ENCODE results near the gene ARHGAP6. TPM values are rescaled to one million over a fixed set of nuclear protein-coding genes. Genes with fewer than 3 reads are reported as not detected.

The ARHGAP6 gene
- total RNA-seq, 2 experiments from 2014 or later, result not detected

- ChIA-PET CTCF (no interaction called here), POLR2A (no interaction called here)
- H3K4me3 Mint-ChIP-seq, result no peak overlapping the region
- TF ChIP-seq, protein P1, sequence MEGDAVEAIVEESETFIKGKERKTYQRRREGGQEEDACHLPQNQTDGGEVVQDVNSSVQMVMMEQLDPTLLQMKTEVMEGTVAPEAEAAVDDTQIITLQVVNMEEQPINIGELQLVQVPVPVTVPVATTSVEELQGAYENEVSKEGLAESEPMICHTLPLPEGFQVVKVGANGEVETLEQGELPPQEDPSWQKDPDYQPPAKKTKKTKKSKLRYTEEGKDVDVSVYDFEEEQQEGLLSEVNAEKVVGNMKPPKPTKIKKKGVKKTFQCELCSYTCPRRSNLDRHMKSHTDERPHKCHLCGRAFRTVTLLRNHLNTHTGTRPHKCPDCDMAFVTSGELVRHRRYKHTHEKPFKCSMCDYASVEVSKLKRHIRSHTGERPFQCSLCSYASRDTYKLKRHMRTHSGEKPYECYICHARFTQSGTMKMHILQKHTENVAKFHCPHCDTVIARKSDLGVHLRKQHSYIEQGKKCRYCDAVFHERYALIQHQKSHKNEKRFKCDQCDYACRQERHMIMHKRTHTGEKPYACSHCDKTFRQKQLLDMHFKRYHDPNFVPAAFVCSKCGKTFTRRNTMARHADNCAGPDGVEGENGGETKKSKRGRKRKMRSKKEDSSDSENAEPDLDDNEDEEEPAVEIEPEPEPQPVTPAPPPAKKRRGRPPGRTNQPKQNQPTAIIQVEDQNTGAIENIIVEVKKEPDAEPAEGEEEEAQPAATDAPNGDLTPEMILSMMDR (IDR thresholded peaks at IDR 0.05), result no peak
- no peaks in the 10 kb centered on the region for H3K4me1 Mint-ChIP-seq (ENCODE audit: low read depth)
- ATAC-seq, result no peak
- no peaks in the 10 kb centered on the region for H3K36me3 Mint-ChIP-seq (ENCODE audit: low read depth)
- no peak overlapping the region for H3K27ac Mint-ChIP-seq
- intact Hi-C loops (cut with micrococcal nuclease), result no loop called here
- no peaks in the 10 kb centered on the region for H3K9me3 Mint-ChIP-seq
- no peaks in the 10 kb centered on the region for H3K27me3 Mint-ChIP-seq
- no peak for DNase-seq
Measured at GRCh38 chrX:11257711-11258110, 408.0 kb downstream of the ARHGAP6 start.

GRCh38 chrX:11257290-11257689, 408.4 kb downstream of the ARHGAP6 start:
- Mint-ChIP-seq H3K9me3 (no peaks in the 10 kb centered on the region), H3K36me3 (ENCODE audit: low read depth) (no peaks in the 10 kb centered on the region), H3K4me3 (no peak overlapping the region), H3K27me3 (no peaks in the 10 kb centered on the region), H3K4me1 (ENCODE audit: low read depth) (no peaks in the 10 kb centered on the region), H3K27ac (no peak overlapping the region)
- ChIA-PET CTCF (no interaction called here), POLR2A (no interaction called here)
- ATAC-seq (no peak), DNase-seq (no peak)
- TF ChIP-seq, protein P1 (IDR thresholded peaks at IDR 0.05), result no peak
- intact Hi-C loops (cut with micrococcal nuclease), result no loop called here

- no peak overlapping the region for H3K27ac Mint-ChIP-seq
- no peak for DNase-seq
- H3K9me3 Mint-ChIP-seq, result no peaks in the 10 kb centered on the region
- no peaks in the 10 kb centered on the region for H3K27me3 Mint-ChIP-seq
- ATAC-seq, result no peak
- TF ChIP-seq, protein P1 (IDR thresholded peaks at IDR 0.05), result no peak
- no peak overlapping the region for H3K4me3 Mint-ChIP-seq
- intact Hi-C loops (cut with micrococcal nuclease), result no loop called here
- no peaks in the 10 kb centered on the region for H3K36me3 Mint-ChIP-seq (ENCODE audit: low read depth)
- ChIA-PET CTCF (no interaction called here), POLR2A (no interaction called here)
- H3K4me1 Mint-ChIP-seq (ENCODE audit: low read depth), result no peaks in the 10 kb centered on the region
Measured at GRCh38 chrX:11254417-11255109, 411.2 kb downstream of the ARHGAP6 start.

- H3K27me3 Mint-ChIP-seq, result no peaks in the 10 kb centered on the region
- no peak overlapping the region for H3K27ac Mint-ChIP-seq
- no peaks in the 10 kb centered on the region for H3K9me3 Mint-ChIP-seq
- no peak overlapping the region for H3K4me3 Mint-ChIP-seq
- no peaks in the 10 kb centered on the region for H3K36me3 Mint-ChIP-seq (ENCODE audit: low read depth)
- TF ChIP-seq, protein P1 (IDR thresholded peaks at IDR 0.05), result no peak
- ChIA-PET POLR2A (no interaction called here), CTCF (no interaction called here)
- ATAC-seq (no peak), DNase-seq (no peak)
- no peaks in the 10 kb centered on the region for H3K4me1 Mint-ChIP-seq (ENCODE audit: low read depth)
- intact Hi-C loops (cut with micrococcal nuclease), result no loop called here
Measured at GRCh38 chrX:11244636-11245035, 421.1 kb downstream of the ARHGAP6 start.

GRCh38 chrX:11242704-11243103, 423.0 kb downstream of the ARHGAP6 start:
- H3K36me3 Mint-ChIP-seq (ENCODE audit: low read depth), result no peaks in the 10 kb centered on the region
- CTCF ChIA-PET, result no interaction called here
- no peak for DNase-seq
- TF ChIP-seq, protein P1 (IDR thresholded peaks at IDR 0.05), result no peak
- H3K9me3 Mint-ChIP-seq, result no peaks in the 10 kb centered on the region
- POLR2A ChIA-PET, result no interaction called here
- no peaks in the 10 kb centered on the region for H3K4me1 Mint-ChIP-seq (ENCODE audit: low read depth)
- intact Hi-C loops (cut with micrococcal nuclease), result no loop called here
- H3K27me3 Mint-ChIP-seq, result no peaks in the 10 kb centered on the region
- no peak overlapping the region for H3K4me3 Mint-ChIP-seq
- ATAC-seq, result no peak
- no peak overlapping the region for H3K27ac Mint-ChIP-seq

Data from activated CD8-positive, alpha-beta T cell treated with anti-CD3 and anti-CD28 coated beads for 36 hours (primary cell).